GM12878 (cell line): ENCODE results near the gene IGSF22. TPM values are rescaled to one million over a fixed set of nuclear protein-coding genes. Genes with fewer than 3 reads are reported as not detected.

ENCODE experiments used
- ATAC-seq: fragments of 200-7000 bp; cut with Tn5 transposase; 3 replicates; pipeline ENCODE4 v1.9.1; 2020; ENCODE audit warnings: mild to moderate bottlenecking, moderate library complexity
- BruUV-seq: library from RNA; stranded (reverse); fragments of 400-500 nt; replicated peaks from 2 replicates; lab custom pipeline; 2021; lab: Mats Ljungman, UMichigan
- CTCF ChIA-PET: fragments of 300-600 bp; sonication (Branson Sonifier 250); formaldehyde crosslinking; extraction: SDS; loops from one replicate; lab custom pipeline; 2021; ENCODE audit warnings: inconsistent platforms; lab: Yijun Ruan, JAX
- POLR2A ChIA-PET: fragments of 350-600 bp; formaldehyde crosslinking; extraction: SDS; loops from one replicate; lab custom pipeline; 2021; ENCODE audit warnings: inconsistent platforms; lab: Charles Lee
- RAD21 ChIA-PET: fragments of 300-600 bp; sonication (Branson Sonifier 250); formaldehyde crosslinking; loops from one replicate; lab custom pipeline; 2023; ENCODE audit warnings: antibody characterized with exemption; ENCODE audit not compliant: unreplicated experiment; lab: Charles Lee
- SMC1A ChIA-PET: fragments of 300-600 bp; sonication (Branson Sonifier 250); formaldehyde crosslinking; loops from one replicate; lab custom pipeline; 2023; ENCODE audit not compliant: unreplicated experiment, uncharacterized antibody; lab: Charles Lee
- DNase-seq: peaks from one replicate; pipeline ENCODE4 v3.0.0-alpha.2; 2011; ENCODE audit warnings: low read depth, low spot score
- FAIRE-seq: peaks from 3 replicates; lab custom pipeline; 2011; peaks lifted over from hg19 to GRCh38; lab: Jason Lieb, UNC
- H2AFZ ChIP-seq: 2 replicates; pipeline ENCODE4 v1.6.0; 2011; ENCODE audit warnings: low read depth, low read length, control low read depth; ENCODE audit not compliant: control insufficient read depth
- H3K27ac ChIP-seq: 2 replicates; pipeline ENCODE4 v1.5.1; 2011; ENCODE audit warnings: control low read depth; ENCODE audit not compliant: control insufficient read depth, insufficient read depth
- H3K27me3 ChIP-seq, 2 experiments: replicated peaks in 1 of 2; 2 replicates each; pipeline versions ENCODE4 v1.6.0 to v1.6.1; 2011; ENCODE audit warnings: low read length in 1 of 2; ENCODE audit not compliant: control insufficient read depth in 2 of 2, insufficient read depth in 2 of 2
- H3K36me3 ChIP-seq, 2 experiments: 2 replicates each; pipeline ENCODE4 v1.5.1; 2011; ENCODE audit warnings: low read length in 1 of 2; ENCODE audit not compliant: control insufficient read depth in 2 of 2, insufficient read depth in 2 of 2
- H3K4me1 ChIP-seq: 2 replicates; pipeline ENCODE4 v1.6.1; 2011; ENCODE audit warnings: mild to moderate bottlenecking, low read length, moderate library complexity, mixed read lengths; ENCODE audit not compliant: control insufficient read depth, insufficient read depth
- H3K4me2 ChIP-seq: 2 replicates; pipeline ENCODE4 v1.6.0; 2011; ENCODE audit warnings: control low read depth; ENCODE audit not compliant: control insufficient read depth, insufficient read depth
- H3K4me3 ChIP-seq: fragments of 200-600 bp; sonication (generic); 2 replicates; pipeline ENCODE4 v1.5.1; 2016
- H3K79me2 ChIP-seq: 2 replicates; pipeline ENCODE4 v1.6.0; 2011; ENCODE audit warnings: low read length; ENCODE audit not compliant: control insufficient read depth, insufficient read depth
- H3K9ac ChIP-seq: 2 replicates; pipeline ENCODE4 v1.8.0; 2011; ENCODE audit warnings: low read length, control low read depth, mixed read lengths; ENCODE audit not compliant: control insufficient read depth, insufficient read depth
- H3K9me3 ChIP-seq: replicated peaks from 3 replicates; pipeline ENCODE4 v1.5.1; 2011; ENCODE audit warnings: mild to moderate bottlenecking, low read length; ENCODE audit not compliant: control insufficient read depth, insufficient read depth
- H4K20me1 ChIP-seq: 2 replicates; pipeline ENCODE4 v1.6.0; 2011; ENCODE audit not compliant: control insufficient read depth, insufficient read depth
- ASH2L ChIP-seq: fragments of 300-600, 200-600 bp; sonication (generic); IDR thresholded peaks from 2 replicates; pipeline ENCODE4 v1.6.1; 2017; ENCODE audit warnings: low read depth, mild to moderate bottlenecking, borderline replicate concordance
- CHD1 ChIP-seq: IDR thresholded peaks from 2 replicates; pipeline ENCODE4 v1.6.1; 2012; ENCODE audit warnings: low read depth, low read length, improper control_type of control experiment
- EZH2 ChIP-seq: IDR thresholded peaks from 2 replicates; pipeline ENCODE4 v1.6.1; 2012; ENCODE audit warnings: low read depth, mild to moderate bottlenecking, control low read depth, inconsistent platforms, low read length, borderline replicate concordance; ENCODE audit not compliant: control insufficient read depth
- FOXM1 ChIP-seq: IDR thresholded peaks from 2 replicates; pipeline ENCODE4 v1.6.1; 2012; ENCODE audit warnings: low read depth, mild to moderate bottlenecking, inconsistent platforms, low read length, moderate library complexity
- PML ChIP-seq: IDR thresholded peaks from 2 replicates; pipeline ENCODE4 v1.6.1; 2012; ENCODE audit warnings: low read length, inconsistent platforms
- WGBS: methylation state at CpG from one replicate; pipeline ENCODE4 v1.1.6; 2016; ENCODE audit warnings: low lambda C conversion rate; ENCODE audit not compliant: insufficient replicate concordance, insufficient coverage; ENCODE audit errors: missing lambda C conversion rate; 5-methylcytosine and 5-hydroxymethylcytosine counted together
- in situ Hi-C: fragments of 300-500 bp; cut with MboI; formaldehyde crosslinking; loops from 9 replicates; pipeline ENCODE4 v1.14.3; 2018; ENCODE audit warnings: mixed read lengths
- intact Hi-C: fragments of 100-400 bp; cut with micrococcal nuclease; formaldehyde crosslinking; loops from one replicate; pipeline ENCODE4 v1.14.2; 2022; ENCODE audit not compliant: unreplicated experiment
- polyA plus RNA-seq, 11 experiments: library from polyadenylated mRNA; depleted of rRNA in 4 of 11; unstranded in 6 of 11; stranded (reverse) in 5 of 11; fragments of >200 nt; fragmentation: Nextera tagmentation in 4 of 11; fragmentation: Illumina TruSeq in 1 of 11; extraction: Ambion mirVana in 4 of 11; extraction: Trizol in 1 of 11; gene quantifications; 1 replicate in 1 of 11; 2 replicates in 10 of 11; pipeline versions ENCODE4 v1.2.1 to v1.2.3, GENCODE V29; 2011 to 2016; ENCODE audit warnings: inconsistent platforms in 2 of 11, missing spikeins in 2 of 11, low read depth in 1 of 11
- total RNA-seq, 4 experiments: library from RNA; depleted of rRNA in 3 of 4; stranded (reverse); fragments of >200 nt in 3 of 4; fragmentation: Illumina TruSeq in 1 of 4; extraction: Trizol in 1 of 4; gene quantifications; 2 replicates each; pipeline versions ENCODE4 v1.2.1 to v1.2.3, GENCODE V29; 2013 to 2021

Gene IGSF22
- total and polyA plus RNA-seq, 10 of the 15 experiments (the other 5 are each of a cell fraction or from before 2014, with no cell fraction given), result 0.02 to 0.18 TPM; not detected in 8

GRCh38 chr11:18748766-18749365 is 22.9 kb upstream of the IGSF22 start:
- WGBS, result 56% methylated on average over 13 of the region's 13 CpGs
- no peak overlapping the region for H3K27ac ChIP-seq
- POLR2A ChIA-PET, result no interaction called here

GRCh38 chr11:18745251-18745650 is 19.3 kb upstream of the IGSF22 start:
- no peaks in the 10 kb centered on the region for H3K79me2 ChIP-seq
- no peak overlapping the region for H3K4me3 ChIP-seq
- DNase-seq (no peak), ATAC-seq (no peak), FAIRE-seq (no peak)
- intact Hi-C loops (no loop called here), in situ Hi-C loops (no loop called here)
- BruUV-seq, result no TSS peak
- H3K27me3 ChIP-seq, result no peaks in the 10 kb centered on the region; a peak in 1 of 4 replicates
- H4K20me1 ChIP-seq, result no peaks in the 10 kb centered on the region
- TF ChIP-seq FOXM1, result no peak
- TF ChIP-seq EZH2, result no peak
- TF ChIP-seq CHD1, result no peak
- ChIA-PET SMC1A (interaction anchor here (0.7 to 1.2 kb wide), 2 partner anchors 19 to 21 kb away, joined by 3 read pairs; no protein-coding TSS in a partner anchor), POLR2A (no interaction called here), RAD21 (interaction anchor here (1.1 kb wide), 1 partner anchor 14 kb away, joined by 3 read pairs; no protein-coding TSS in a partner anchor), CTCF (interaction anchor here (0.9 to 19.6 kb wide), 4 partner anchors 14 to 23 kb away, joined by 4 to 494 read pairs (median 8); no protein-coding TSS in a partner anchor)
- no peak overlapping the region for H2AFZ ChIP-seq
- H3K9me3 ChIP-seq, result no peaks in the 10 kb centered on the region
- H3K36me3 ChIP-seq, result no peaks in the 10 kb centered on the region
- WGBS, result 35% methylated on average over 6 of the region's 6 CpGs
- H3K4me2 ChIP-seq, result no peak overlapping the region
- no peak overlapping the region for H3K27ac ChIP-seq
- H3K4me1 ChIP-seq, result no peaks in the 10 kb centered on the region
- no peak overlapping the region for H3K9ac ChIP-seq

More at GRCh38 chr11:18748766-18749365, 22.9 kb upstream of the IGSF22 start:
- TF ChIP-seq PML (no peak), ASH2L (no peak)
- TF ChIP-seq, all 136 proteins: peak for 0
- no peak for ATAC-seq
- H3K79me2 ChIP-seq, result no peaks in the 10 kb centered on the region
- no peak overlapping the region for H3K4me2 ChIP-seq
- no TSS peak for BruUV-seq
- H3K27me3 ChIP-seq, result no peaks in the 10 kb centered on the region; a peak in 1 of 4 replicates
- H2AFZ ChIP-seq, result no peak overlapping the region
- no peak overlapping the region for H3K4me3 ChIP-seq
- ChIA-PET SMC1A (interaction anchor here (1.3 kb wide), 1 partner anchor 16 kb away, joined by 4 read pairs; no protein-coding TSS in a partner anchor), RAD21 (interaction anchor here (1.1 kb wide), 2 partner anchors 18 to 209 kb away, joined by 3 to 4 read pairs; no protein-coding TSS in a partner anchor), CTCF (interaction anchor here (1.1 to 24.2 kb wide), 4 partner anchors 12 to 49 kb away, joined by 4 to 494 read pairs (median 5); no protein-coding TSS in a partner anchor)
- no peak for FAIRE-seq
- no peak for DNase-seq
- no peaks in the 10 kb centered on the region for H3K4me1 ChIP-seq
- no peaks in the 10 kb centered on the region for H3K9me3 ChIP-seq
- in situ Hi-C loops (no loop called here), intact Hi-C loops (no loop called here)
- H3K9ac ChIP-seq, result no peak overlapping the region
- H4K20me1 ChIP-seq, result no peaks in the 10 kb centered on the region
- no peaks in the 10 kb centered on the region for H3K36me3 ChIP-seq
